GM19438 (cell line): Measurements from ENCODE around the gene PFKFB3.

Experiments
- ATAC-seq: cut with Tn5 transposase; IDR thresholded peaks from one replicate; pipeline ENCODE4 v1.9.1; 2021; ENCODE audit warnings: low read depth; ENCODE audit not compliant: unreplicated experiment

PFKFB3 gene

GRCh38 chr10:6218692-6219493 lies 16.2 kb downstream of the PFKFB3 start:
- ATAC-seq, result no peak

DNA sequence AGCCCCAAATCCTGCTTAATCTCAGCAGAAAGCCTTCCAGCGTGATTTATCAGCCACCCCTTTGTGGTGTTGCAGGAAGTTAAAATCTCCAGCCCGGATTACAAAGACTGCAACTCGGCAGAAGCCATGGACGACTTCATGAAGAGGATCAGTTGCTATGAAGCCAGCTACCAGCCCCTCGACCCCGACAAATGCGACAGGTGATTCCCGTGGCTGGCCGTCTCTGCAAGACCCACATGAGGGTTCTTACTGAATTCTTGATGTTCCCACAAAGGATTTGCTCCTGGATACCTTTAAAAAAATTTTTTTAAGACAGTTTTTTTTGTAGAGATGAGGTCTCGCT lies 16.7 kb downstream of the PFKFB3 start:
- ATAC-seq, result no peak

DNA sequence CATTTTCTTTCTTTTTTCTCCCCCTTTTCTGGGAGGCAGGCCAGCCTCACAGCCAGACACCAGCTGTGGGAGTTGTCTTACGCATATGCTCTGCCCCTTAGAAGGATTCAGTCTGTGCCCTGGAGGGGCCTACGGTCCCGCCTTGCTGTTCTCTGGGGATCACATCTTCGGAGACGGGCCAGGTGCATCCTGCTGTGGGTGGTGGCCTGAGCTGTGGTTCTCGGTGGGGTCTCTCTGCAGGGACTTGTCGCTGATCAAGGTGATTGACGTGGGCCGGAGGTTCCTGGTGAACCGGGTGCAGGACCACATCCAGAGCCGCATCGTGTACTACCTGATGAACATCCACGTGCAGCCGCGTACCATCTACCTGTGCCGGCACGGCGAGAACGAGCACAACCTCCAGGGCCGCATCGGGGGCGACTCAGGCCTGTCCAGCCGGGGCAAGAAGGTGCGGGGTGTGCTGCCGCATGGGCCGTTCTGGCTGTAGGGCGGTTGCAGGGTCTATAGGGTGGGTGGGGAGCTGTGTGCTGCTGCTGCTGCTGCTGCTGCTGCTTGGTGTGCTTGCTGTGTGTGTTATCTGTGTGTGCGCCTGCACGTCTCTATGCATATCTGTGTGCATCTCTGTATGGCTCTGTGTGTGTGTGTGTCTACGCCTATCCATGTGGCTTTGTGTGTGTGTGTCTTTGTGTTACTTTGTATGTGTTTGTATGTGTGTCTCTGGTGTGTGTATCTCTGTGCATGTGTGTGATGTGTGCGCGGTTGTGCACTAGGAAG lies 17.9 kb downstream of the PFKFB3 start:
- ATAC-seq, result no peak

GRCh38 chr10:6221192-6221940 lies 18.6 kb downstream of the PFKFB3 start:
- no peak for ATAC-seq

GRCh38 chr10:6221971-6222751 lies 19.4 kb downstream of the PFKFB3 start:
- ATAC-seq, result no peak

DNA sequence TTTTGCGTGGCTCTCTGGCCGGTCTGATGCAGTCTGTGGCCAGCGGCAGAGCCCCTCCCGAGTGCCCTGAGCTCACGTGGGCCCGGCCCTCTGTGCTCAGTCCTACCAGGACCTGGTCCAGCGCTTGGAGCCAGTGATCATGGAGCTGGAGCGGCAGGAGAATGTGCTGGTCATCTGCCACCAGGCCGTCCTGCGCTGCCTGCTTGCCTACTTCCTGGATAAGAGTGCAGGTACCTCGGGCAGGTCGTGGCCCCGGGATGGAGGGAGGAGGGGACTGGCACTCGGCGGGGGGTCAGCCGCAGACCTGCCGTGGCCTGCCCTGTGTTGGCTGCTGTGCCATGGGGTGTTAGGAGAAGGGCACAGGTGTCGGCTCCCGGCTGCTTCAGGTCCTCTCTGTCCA lies 20.0 kb downstream of the PFKFB3 start:
- no peak for ATAC-seq

DNA sequence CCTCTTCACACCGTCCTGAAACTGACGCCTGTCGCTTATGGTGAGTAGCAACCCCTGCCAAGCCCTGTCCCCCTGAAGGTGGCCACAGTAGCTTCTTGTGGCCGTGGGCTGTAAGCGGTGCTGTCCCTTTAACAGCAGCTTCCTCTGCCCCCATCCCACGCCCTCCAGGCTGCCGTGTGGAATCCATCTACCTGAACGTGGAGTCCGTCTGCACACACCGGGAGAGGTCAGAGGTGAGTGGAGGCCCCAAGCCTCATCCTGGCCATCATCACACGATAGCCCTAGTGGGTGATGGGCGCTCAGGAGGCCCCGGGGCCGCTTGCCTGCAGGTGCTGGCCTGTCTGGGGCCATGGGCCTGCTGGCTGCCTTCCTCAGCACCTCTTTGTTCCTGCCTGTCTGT lies 21.2 kb downstream of the PFKFB3 start:
- ATAC-seq, result no peak

DNA sequence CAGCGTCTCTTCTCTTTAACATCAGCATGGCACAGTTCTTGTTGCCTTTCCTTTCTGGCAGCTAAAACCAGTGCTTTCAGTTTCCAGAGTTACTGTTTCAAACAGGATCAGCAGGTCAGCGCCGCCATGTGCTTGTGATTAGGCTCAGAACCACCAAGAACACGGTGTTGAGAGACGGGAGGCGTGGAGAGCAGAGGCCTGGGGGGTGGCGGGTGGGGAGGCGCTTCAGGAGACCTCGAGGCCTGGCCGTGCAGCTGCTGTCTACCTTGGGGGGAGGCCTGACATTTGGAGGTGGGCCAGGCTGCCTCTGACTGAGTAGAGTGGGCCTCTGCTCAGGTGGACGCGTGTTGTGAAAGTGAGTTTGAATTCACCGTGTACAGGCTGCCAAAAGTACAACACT lies 22.0 kb downstream of the PFKFB3 start:
- no peak for ATAC-seq

DNA sequence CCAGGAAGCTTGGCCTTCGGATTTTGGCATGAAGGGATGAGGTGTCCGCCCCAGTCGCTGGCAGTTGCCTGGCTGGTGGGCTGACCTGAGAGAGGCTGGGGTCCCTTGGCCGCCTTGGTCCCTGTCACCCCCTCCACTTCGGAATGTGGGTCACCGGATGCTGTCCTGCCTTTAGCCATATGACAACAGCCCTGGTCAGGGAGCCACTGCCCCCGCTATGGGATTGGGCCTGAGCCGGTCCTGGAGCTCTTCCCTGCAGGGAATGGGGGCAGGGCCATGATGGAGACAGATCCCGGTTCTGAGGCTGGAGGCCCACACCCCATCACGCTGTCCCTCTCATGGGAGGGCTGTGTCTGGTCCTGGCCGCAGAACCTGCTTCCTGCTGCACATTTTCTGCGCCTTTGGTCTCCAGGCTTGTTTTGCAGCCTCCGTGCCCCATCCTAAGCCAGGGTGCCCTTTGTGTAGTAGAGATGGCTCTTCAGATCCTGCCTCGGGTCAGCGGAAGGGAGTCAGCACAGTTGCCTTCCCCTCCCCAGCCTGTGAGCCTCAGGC lies 22.6 kb downstream of the PFKFB3 start:
- ATAC-seq, result no peak

DNA sequence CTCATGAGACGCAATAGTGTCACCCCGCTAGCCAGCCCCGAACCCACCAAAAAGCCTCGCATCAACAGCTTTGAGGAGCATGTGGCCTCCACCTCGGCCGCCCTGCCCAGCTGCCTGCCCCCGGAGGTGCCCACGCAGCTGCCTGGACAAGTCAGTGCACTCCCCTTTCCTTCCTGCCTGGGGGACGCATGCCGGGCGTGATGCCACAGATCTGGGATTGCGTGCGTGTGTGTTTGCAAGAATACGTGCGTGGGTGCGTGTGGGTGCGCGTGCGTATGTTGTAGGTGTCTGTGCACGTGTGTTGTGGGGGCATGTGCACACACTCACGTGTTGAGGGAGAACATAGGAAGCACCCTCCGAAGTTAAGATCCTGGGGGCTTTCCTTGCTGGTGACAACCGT lies 23.5 kb downstream of the PFKFB3 start:
- ATAC-seq, result no peak

- no peak for ATAC-seq
Observed at GRCh38 chr10:6227346-6227745, 24.6 kb downstream of the PFKFB3 start.

- ATAC-seq, result no peak
Observed at GRCh38 chr10:6228010-6228511, 25.3 kb downstream of the PFKFB3 start.

DNA sequence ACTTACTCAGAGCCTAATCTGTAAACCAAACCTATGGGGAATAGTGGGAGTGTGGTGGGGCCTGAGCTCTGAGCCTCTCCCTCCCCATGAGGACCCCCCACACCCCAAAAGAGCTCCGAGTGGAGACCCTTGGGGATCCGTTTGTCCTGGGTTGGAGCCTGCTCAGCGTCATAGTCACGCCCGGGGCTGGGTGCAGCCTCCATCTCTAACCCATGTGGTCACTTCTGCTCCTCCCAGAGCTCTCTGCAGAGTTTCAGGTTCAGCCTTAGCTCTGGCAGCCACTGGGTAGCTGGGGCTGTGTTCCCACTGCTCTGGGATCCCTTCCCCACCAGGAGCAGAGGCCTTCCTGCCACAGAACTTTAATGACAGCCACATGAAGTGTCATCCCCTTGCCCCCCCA lies 25.9 kb downstream of the PFKFB3 start:
- ATAC-seq, result no peak

GRCh38 chr10:6229290-6229689 lies 26.6 kb downstream of the PFKFB3 start:
- no peak for ATAC-seq

GRCh38 chr10:6229746-6230145 lies 27.0 kb downstream of the PFKFB3 start:
- ATAC-seq, result no peak

DNA sequence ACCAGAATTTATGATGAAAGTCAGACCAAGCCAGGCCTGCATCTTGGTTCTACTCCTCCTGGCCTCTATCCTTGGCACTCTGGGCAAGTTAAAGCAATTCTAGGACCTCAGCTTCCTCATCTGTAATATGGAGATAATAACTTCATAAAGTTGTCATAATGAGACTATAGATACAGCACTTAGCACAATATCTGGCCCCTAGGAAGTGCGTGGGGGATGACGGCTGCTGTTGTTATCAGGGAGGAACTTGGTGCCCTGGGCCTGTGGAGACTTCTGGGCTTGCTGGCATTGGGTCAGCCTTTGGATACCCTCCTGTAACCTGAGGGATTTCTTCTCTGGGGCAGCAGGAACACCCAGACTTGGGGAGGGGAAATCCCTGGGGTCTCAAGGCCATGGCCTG lies 27.6 kb downstream of the PFKFB3 start:
- ATAC-seq, result no peak

GRCh38 chr10:6231146-6231545 lies 28.4 kb downstream of the PFKFB3 start:
- no peak for ATAC-seq

GRCh38 chr10:6231730-6232129 lies 29.0 kb downstream of the PFKFB3 start:
- ATAC-seq, result no peak

DNA sequence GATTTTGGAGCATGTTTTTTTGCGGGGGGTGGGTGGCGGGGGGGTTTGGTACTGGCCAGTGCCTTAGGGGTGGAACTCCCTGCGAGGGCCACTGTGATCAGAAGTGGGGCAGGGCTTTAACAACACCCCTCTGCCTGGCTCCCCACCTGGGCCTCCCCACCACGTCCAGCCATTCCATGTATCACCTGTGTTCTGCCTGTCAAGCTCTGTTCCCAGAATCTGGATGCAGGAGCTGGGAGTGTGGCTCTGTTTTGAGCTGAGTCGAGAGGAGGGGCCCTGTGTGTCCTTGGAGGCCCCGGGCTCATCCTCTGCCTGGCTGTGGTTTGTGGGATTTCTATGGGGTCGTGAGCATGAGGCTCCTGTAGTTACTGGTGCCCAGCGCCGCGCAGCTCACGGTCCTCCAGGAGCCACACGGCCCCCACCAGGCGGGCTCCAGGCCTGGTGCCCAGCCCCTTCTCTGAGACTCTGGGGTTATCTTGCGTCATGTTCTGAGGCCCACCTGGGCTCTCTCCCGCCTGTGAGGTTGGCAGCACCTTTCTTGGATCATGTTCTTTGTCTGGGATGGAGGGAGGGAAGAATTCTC lies 29.6 kb downstream of the PFKFB3 start:
- no peak for ATAC-seq
